Activated CD8-positive, alpha-beta T cell treated with anti-CD3 and anti-CD28 coated beads, Interleukin-2, amount 10 ng/mL, durations not matched to agents 7 days and 5 days (primary cell): Measurements from ENCODE around the gene OR51B5. TPM values are rescaled to one million over a fixed set of nuclear protein-coding genes. Genes with fewer than 3 reads are reported as not detected.
"Not testable (repeated sequence)": the region's sequence is repeated elsewhere in the genome, so short reads cannot be mapped to it uniquely, and the experiment has no call there.

Experiments used
- ATAC-seq: fragments of 150-1000 bp; cut with Tn5 transposase; one replicate; pipeline ENCODE4 v1.10.0; 2021; ENCODE audit warnings: moderate library complexity
- CTCF ChIA-PET: fragments of 350-600 bp; sonication (Branson Sonifier 250); formaldehyde crosslinking; loops from one replicate; lab custom pipeline; 2021; ENCODE audit warnings: antibody characterized with exemption; lab: Charles Lee
- POLR2A ChIA-PET: fragments of 350-600 bp; sonication (Branson Sonifier 250); formaldehyde crosslinking; loops from one replicate; lab custom pipeline; 2021; ENCODE audit warnings: antibody characterized with exemption; lab: Charles Lee
- DNase-seq: peaks from one replicate; pipeline ENCODE4 v3.0.0-alpha.2; 2020
- H3K27ac Mint-ChIP-seq: one replicate; pipeline ENCODE4 v1.8.0; 2021; ENCODE audit warnings: mild to moderate bottlenecking, mixed read lengths
- H3K27me3 Mint-ChIP-seq: one replicate; pipeline ENCODE4 v1.8.0; 2021; ENCODE audit warnings: low read depth, mixed read lengths
- H3K36me3 Mint-ChIP-seq: one replicate; pipeline ENCODE4 v1.8.0; 2021; ENCODE audit warnings: low read depth, mixed read lengths
- H3K4me1 Mint-ChIP-seq: one replicate; pipeline ENCODE4 v1.8.0; 2021; ENCODE audit warnings: low read depth, mixed read lengths
- H3K4me3 Mint-ChIP-seq: one replicate; pipeline ENCODE4 v1.8.0; 2021; ENCODE audit warnings: mild to moderate bottlenecking, mixed read lengths
- H3K9me3 Mint-ChIP-seq: one replicate; pipeline ENCODE4 v1.8.0; 2022; ENCODE audit warnings: mixed read lengths; ENCODE audit not compliant: insufficient read depth
- total RNA-seq, 2 experiments: library from RNA; stranded (reverse); gene quantifications; one replicate each; pipeline ENCODE4 v1.2.3, GENCODE V29; 2021

OR51B5 gene
- total RNA-seq, 2 experiments from 2014 or later, result not detected

- Mint-ChIP-seq H3K9me3 (no peaks in the 10 kb centered on the region), H3K27ac (no peak overlapping the region), H3K4me3 (no peak overlapping the region), H3K4me1 (no peaks in the 10 kb centered on the region), H3K27me3 (no peaks in the 10 kb centered on the region), H3K36me3 (no peaks in the 10 kb centered on the region)
- ChIA-PET POLR2A (no interaction called here), CTCF (no interaction called here)
- DNase-seq, result no peak
- no peak for ATAC-seq
Measured at GRCh38 chr11:5317292-5317691, 26.0 kb downstream of the OR51B5 start.

GRCh38 chr11:5313326-5314023 is 29.8 kb downstream of the OR51B5 start:
- H3K27ac Mint-ChIP-seq, H3K4me1 Mint-ChIP-seq, POLR2A ChIA-PET, H3K27me3 Mint-ChIP-seq, H3K9me3 Mint-ChIP-seq, H3K36me3 Mint-ChIP-seq, H3K4me3 Mint-ChIP-seq, CTCF ChIA-PET, DNase-seq, ATAC-seq: not testable (repeated sequence)

- Mint-ChIP-seq H3K27me3 (no peaks in the 10 kb centered on the region), H3K9me3 (no peaks in the 10 kb centered on the region), H3K4me3 (no peak overlapping the region), H3K4me1 (no peaks in the 10 kb centered on the region), H3K36me3 (no peaks in the 10 kb centered on the region), H3K27ac (no peak overlapping the region)
- POLR2A ChIA-PET, result no interaction called here
- CTCF ChIA-PET, result no interaction called here
- no peak for DNase-seq
- no peak for ATAC-seq
Measured at GRCh38 chr11:5310423-5310822, 32.9 kb downstream of the OR51B5 start.

GRCh38 chr11:5307256-5308019 is 35.9 kb downstream of the OR51B5 start:
- H3K9me3 Mint-ChIP-seq, result no peaks in the 10 kb centered on the region
- ATAC-seq (no peak), DNase-seq (no peak)
- H3K4me1 Mint-ChIP-seq, result no peaks in the 10 kb centered on the region
- no peak overlapping the region for H3K27ac Mint-ChIP-seq
- H3K4me3 Mint-ChIP-seq, result no peak overlapping the region
- CTCF ChIA-PET, result no interaction called here
- H3K36me3 Mint-ChIP-seq, result no peaks in the 10 kb centered on the region
- POLR2A ChIA-PET, result no interaction called here
- H3K27me3 Mint-ChIP-seq, result no peaks in the 10 kb centered on the region

- POLR2A ChIA-PET, result no interaction called here
Measured at GRCh38 chr11:5304046-5304445, 39.3 kb downstream of the OR51B5 start.

GRCh38 chr11:5303626-5304025 is 39.7 kb downstream of the OR51B5 start:
- POLR2A ChIA-PET, result no interaction called here
- Mint-ChIP-seq H3K27ac (no peak overlapping the region), H3K9me3 (no peaks in the 10 kb centered on the region), H3K27me3 (no peaks in the 10 kb centered on the region), H3K4me1 (no peaks in the 10 kb centered on the region), H3K36me3 (no peaks in the 10 kb centered on the region), H3K4me3 (no peak overlapping the region)
- no peak for DNase-seq
- no peak for ATAC-seq
- CTCF ChIA-PET, result no interaction called here

More at GRCh38 chr11:5304046-5304445, 39.3 kb downstream of the OR51B5 start:
- no peaks in the 10 kb centered on the region for H3K9me3 Mint-ChIP-seq
- H3K27ac Mint-ChIP-seq, result no peak overlapping the region
- no peak for DNase-seq
- CTCF ChIA-PET, result no interaction called here
- no peaks in the 10 kb centered on the region for H3K27me3 Mint-ChIP-seq
- no peak overlapping the region for H3K4me3 Mint-ChIP-seq
- no peaks in the 10 kb centered on the region for H3K4me1 Mint-ChIP-seq
- no peaks in the 10 kb centered on the region for H3K36me3 Mint-ChIP-seq
- ATAC-seq, result no peak

- Mint-ChIP-seq H3K27ac (no peak within 1 kb of the TSS), H3K36me3 (no peaks in the 10 kb centered on the region), H3K4me3 (no peak within 1 kb of the TSS), H3K27me3 (no peaks in the 10 kb centered on the region), H3K4me1 (no peaks in the 10 kb centered on the region), H3K9me3 (no peaks in the 10 kb centered on the region)
- POLR2A ChIA-PET, result no interaction called here
- DNase-seq (no peak), ATAC-seq (no peak)
- CTCF ChIA-PET, result no interaction called here
Measured at GRCh38 chr11:5301846-5302245, 41.5 kb downstream of the OR51B5 start, which contains the start of gene OR51B4. Gene OR51B4 (minus strand): TSS chr11:5301946. CDS start chr11:5301946, 0 bp downstream.

- Mint-ChIP-seq H3K9me3 (no peaks in the 10 kb centered on the region), H3K4me1 (no peaks in the 10 kb centered on the region), H3K36me3 (no peaks in the 10 kb centered on the region), H3K27ac (no peak overlapping the region), H3K27me3 (no peaks in the 10 kb centered on the region), H3K4me3 (no peak overlapping the region)
- DNase-seq (no peak), ATAC-seq (no peak)
- ChIA-PET CTCF (no interaction called here), POLR2A (no interaction called here)
Measured at GRCh38 chr11:5300251-5300650, 43.1 kb downstream of the OR51B5 start.

- CTCF ChIA-PET, result no interaction called here
- H3K27me3 Mint-ChIP-seq, result no peaks in the 10 kb centered on the region
- no peaks in the 10 kb centered on the region for H3K36me3 Mint-ChIP-seq
- no peak for ATAC-seq
- H3K4me3 Mint-ChIP-seq, result no peak overlapping the region
- H3K4me1 Mint-ChIP-seq, result no peaks in the 10 kb centered on the region
- no peaks in the 10 kb centered on the region for H3K9me3 Mint-ChIP-seq
- no peak for DNase-seq
- no peak overlapping the region for H3K27ac Mint-ChIP-seq
- POLR2A ChIA-PET, result no interaction called here
Measured at GRCh38 chr11:5298451-5298850, 44.9 kb downstream of the OR51B5 start.

GRCh38 chr11:5297721-5298323 is 45.5 kb downstream of the OR51B5 start:
- H3K36me3 Mint-ChIP-seq, result no peaks in the 10 kb centered on the region
- H3K27ac Mint-ChIP-seq, result no peak overlapping the region
- CTCF ChIA-PET, result no interaction called here
- no peaks in the 10 kb centered on the region for H3K27me3 Mint-ChIP-seq
- H3K4me3 Mint-ChIP-seq, result no peak overlapping the region
- H3K4me1 Mint-ChIP-seq, result no peaks in the 10 kb centered on the region
- POLR2A ChIA-PET, result no interaction called here
- ATAC-seq (no peak), DNase-seq (no peak)
- no peaks in the 10 kb centered on the region for H3K9me3 Mint-ChIP-seq

- ATAC-seq, H3K4me1 Mint-ChIP-seq, H3K9me3 Mint-ChIP-seq, CTCF ChIA-PET, H3K27me3 Mint-ChIP-seq, H3K4me3 Mint-ChIP-seq, POLR2A ChIA-PET, DNase-seq, H3K36me3 Mint-ChIP-seq, H3K27ac Mint-ChIP-seq: not testable (repeated sequence)
Measured at GRCh38 chr11:5294342-5294995, 48.9 kb downstream of the OR51B5 start.

- Mint-ChIP-seq H3K9me3 (no peaks in the 10 kb centered on the region), H3K27me3 (no peaks in the 10 kb centered on the region), H3K4me1 (no peaks in the 10 kb centered on the region), H3K36me3 (no peaks in the 10 kb centered on the region), H3K27ac (no peak overlapping the region), H3K4me3 (no peak overlapping the region)
- DNase-seq (no peak), ATAC-seq (no peak)
- ChIA-PET POLR2A (no interaction called here), CTCF (no interaction called here)
Measured at GRCh38 chr11:5293028-5293427, 50.3 kb downstream of the OR51B5 start.
